Fibroblast of lung (primary cell): ENCODE data around the gene DKK3. TPM values are rescaled to one million over a fixed set of nuclear protein-coding genes. Genes with fewer than 3 reads are reported as not detected.

Experiments used
- DNase-seq, 2 donors: peaks; one replicate each; pipeline versions ENCODE4 v3.0.0 to v3.0.0-alpha.2; 2010; ENCODE audit warnings: low read depth in 2 of 2
- H2AFZ ChIP-seq: 2 replicates; pipeline ENCODE4 v1.5.1; 2012; ENCODE audit warnings: low read length, control low read depth, inconsistent platforms
- H3K27ac ChIP-seq: 2 replicates; pipeline ENCODE4 v1.5.1; 2011; ENCODE audit warnings: low read length, control low read depth; ENCODE audit not compliant: insufficient read depth
- H3K27me3 ChIP-seq: 2 replicates; pipeline ENCODE4 v1.5.1; 2011; ENCODE audit warnings: mild to moderate bottlenecking, low read length; ENCODE audit not compliant: control insufficient read depth, insufficient read depth
- H3K36me3 ChIP-seq: 2 replicates; pipeline ENCODE4 v1.5.1; 2011; ENCODE audit warnings: low read length; ENCODE audit not compliant: control insufficient read depth, insufficient read depth
- H3K4me1 ChIP-seq: 2 replicates; pipeline ENCODE4 v1.5.1; 2011; ENCODE audit warnings: low read length; ENCODE audit not compliant: control insufficient read depth, insufficient read depth; ENCODE audit errors: extremely low read depth
- H3K4me2 ChIP-seq: 2 replicates; pipeline ENCODE4 v1.5.1; 2011; ENCODE audit warnings: low read length, control low read depth; ENCODE audit not compliant: insufficient read depth; ENCODE audit errors: extremely low read depth
- H3K4me3 ChIP-seq, 4 experiments: fragments of 200-600 bp in 1 of 4; sonication (generic) in 1 of 4; replicated peaks in 1 of 4; 2 replicates each; pipeline ENCODE4 v1.5.1; 2011 to 2016; ENCODE audit warnings: low read length in 4 of 4, low read depth in 3 of 4, mild to moderate bottlenecking in 3 of 4, control low read depth in 2 of 4, inconsistent platforms in 1 of 4, mixed read lengths in 1 of 4; ENCODE audit not compliant: insufficient read depth in 1 of 4; ENCODE audit errors: control extremely low read depth in 1 of 4
- H3K79me2 ChIP-seq: 2 replicates; pipeline ENCODE4 v1.5.1; 2012; ENCODE audit warnings: mild to moderate bottlenecking, low read length, inconsistent platforms; ENCODE audit not compliant: control insufficient read depth, insufficient read depth
- H3K9ac ChIP-seq: 2 replicates; pipeline ENCODE4 v1.5.1; 2011; ENCODE audit warnings: mild to moderate bottlenecking, low read length, control low read depth; ENCODE audit not compliant: insufficient read depth
- H3K9me3 ChIP-seq: 2 replicates; pipeline ENCODE4 v1.5.1; 2012; ENCODE audit warnings: low read depth, low read length; ENCODE audit not compliant: control insufficient read depth, insufficient read depth
- H4K20me1 ChIP-seq: 2 replicates; pipeline ENCODE4 v1.5.1; 2011; ENCODE audit warnings: low read length; ENCODE audit not compliant: control insufficient read depth, insufficient read depth; ENCODE audit errors: extremely low read depth
- CTCF ChIP-seq, 2 donors: IDR thresholded peaks in 1 of 2; conservative IDR thresholded peaks in 1 of 2; 1 replicate in 1 of 2; 2 replicates in 1 of 2; pipeline ENCODE4 v1.5.1; 2011 to 2012; ENCODE audit warnings: low read length in 2 of 2, control low read depth in 1 of 2, inconsistent platforms in 1 of 2, low read depth in 1 of 2, mild to moderate bottlenecking in 1 of 2
- EZH2 ChIP-seq: IDR thresholded peaks from 2 replicates; pipeline ENCODE4 v1.5.1; 2012; ENCODE audit warnings: low read length, control low read depth, mild to moderate bottlenecking; ENCODE audit errors: missing control alignments
- polyA plus RNA-seq, 2 donors: library from polyadenylated mRNA; depleted of rRNA in 1 of 2; stranded (reverse) in 1 of 2; unstranded in 1 of 2; fragments of >200 nt; gene quantifications; 2 replicates each; pipeline ENCODE4 v1.2.1, GENCODE V29; 2011 to 2012; ENCODE audit warnings: missing spikeins in 1 of 2
- total RNA-seq: library from RNA; depleted of rRNA; stranded (reverse); fragments of >200 nt; gene quantifications from 2 replicates; pipeline ENCODE4 v1.2.1, GENCODE V29; 2014

The DKK3 gene
- total and polyA plus RNA-seq, 2 donors (not counting 1 experiment from before 2014, with no cell fraction given), result 1,064 to 1,566 TPM

DNA sequence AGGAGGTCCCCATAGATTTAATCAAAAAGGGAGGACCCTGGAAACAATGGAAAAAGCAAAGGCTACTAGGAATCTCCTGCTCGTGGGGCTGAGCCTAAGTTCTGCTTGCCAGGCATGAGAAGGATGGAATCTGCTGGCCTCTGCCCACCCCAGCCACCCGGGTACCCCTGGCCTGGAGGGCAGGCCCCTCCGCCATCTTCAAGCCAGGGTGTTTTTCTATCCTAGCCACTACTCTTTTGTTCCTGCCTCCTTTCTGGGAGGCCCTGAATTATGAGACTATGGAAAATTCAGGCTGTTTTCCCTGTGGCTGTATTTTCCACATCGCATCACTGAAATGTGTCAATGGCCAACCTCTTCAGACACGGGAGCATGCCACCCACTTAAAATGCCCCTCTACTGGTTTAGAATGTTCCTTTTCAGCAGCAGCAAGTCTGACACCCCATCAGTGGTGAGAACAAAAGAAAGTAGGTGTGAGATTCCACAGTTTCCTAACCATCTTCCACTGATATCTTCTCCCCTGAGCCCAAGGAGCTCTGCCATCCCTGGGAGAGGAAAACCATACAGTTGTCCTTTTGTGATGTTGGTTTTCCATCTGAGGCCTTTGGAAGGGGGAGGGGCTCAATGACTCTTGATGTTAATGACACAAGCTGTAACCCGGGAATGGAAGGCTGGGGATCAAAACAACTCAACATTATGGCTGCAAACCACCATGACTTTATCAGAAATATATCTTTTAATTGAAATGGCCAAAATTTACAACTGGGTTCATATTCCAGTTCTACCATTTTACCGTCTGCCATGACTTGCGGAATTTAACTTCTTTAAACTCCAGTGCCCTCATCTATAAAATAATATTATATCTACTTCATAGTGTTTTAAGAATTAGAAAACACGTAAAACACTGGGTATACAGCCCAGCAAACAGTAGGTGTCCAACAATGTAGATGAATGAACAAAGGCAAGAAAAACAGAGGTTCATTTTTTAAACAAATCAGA, 22.2 kb downstream of the DKK3 start:
- Histone ChIP-seq H3K9me3 (no peaks in the 10 kb centered on the region), H3K36me3 (peaks cover 2% of the 10 kb centered on the region), H4K20me1 (no peaks in the 10 kb centered on the region), H3K27me3 (no peaks in the 10 kb centered on the region), H3K4me1 (peaks cover 68% of the 10 kb centered on the region), H3K9ac (no peak overlapping the region), H2AFZ (no peak overlapping the region), H3K4me3 (no peak overlapping the region), H3K4me2 (no peak overlapping the region), H3K27ac (peak overlapping the region; percentile 69), H3K79me2 (peaks cover 17% of the 10 kb centered on the region)
- TF ChIP-seq CTCF (conservative IDR thresholded peaks at IDR 0.05 in 1 of 2, IDR thresholded peaks at IDR 0.05 in 1 of 2; ENCODE audit: low read depth in 1 of 2, low read length in 2 of 2) (no peak), EZH2 (no peak)
- no peak for DNase-seq

GRCh38 chr11:11985016-11985715, 23.3 kb downstream of the DKK3 start:
- Histone ChIP-seq H2AFZ (no peak overlapping the region), H4K20me1 (no peaks in the 10 kb centered on the region), H3K27ac (peak overlapping the region; percentile 69), H3K4me3 (no peak overlapping the region), H3K9ac (peak overlapping the region; percentile 1), H3K4me2 (peak overlapping the region; percentile 10), H3K4me1 (peaks cover 71% of the 10 kb centered on the region), H3K36me3 (peaks cover 2% of the 10 kb centered on the region), H3K27me3 (no peaks in the 10 kb centered on the region), H3K79me2 (peaks cover 15% of the 10 kb centered on the region), H3K9me3 (no peaks in the 10 kb centered on the region)
- peak; percentile 70 to 90 for DNase-seq
- TF ChIP-seq CTCF (conservative IDR thresholded peaks at IDR 0.05 in 1 of 2, IDR thresholded peaks at IDR 0.05 in 1 of 2; ENCODE audit: low read depth in 1 of 2, low read length in 2 of 2) (no peak), EZH2 (no peak)

DNA sequence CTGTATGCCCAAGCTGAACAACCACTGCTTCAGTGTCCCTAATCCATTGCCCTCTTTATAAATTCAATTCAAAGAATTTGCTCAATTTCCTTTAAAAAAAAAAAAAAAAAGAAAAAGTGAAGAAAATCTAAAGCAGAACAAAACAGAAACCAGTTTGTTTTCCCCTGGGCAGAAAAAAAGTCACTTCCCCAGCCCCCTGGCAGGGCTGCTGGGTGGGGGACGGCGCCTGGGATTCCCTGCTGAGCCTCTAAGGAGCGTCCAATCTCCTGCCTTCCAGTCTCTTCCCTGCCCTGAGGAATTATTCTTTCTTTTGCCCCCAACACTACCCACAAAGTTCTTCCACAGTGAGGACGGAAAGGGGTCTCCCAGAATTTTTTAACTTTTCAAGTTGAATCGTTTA, 23.9 kb downstream of the DKK3 start:
- Histone ChIP-seq H4K20me1 (no peaks in the 10 kb centered on the region), H3K27ac (peak overlapping the region; percentile 69), H3K9ac (peak overlapping the region; percentile 1), H3K4me2 (peak overlapping the region; percentile 10), H3K9me3 (no peaks in the 10 kb centered on the region), H2AFZ (no peak overlapping the region), H3K79me2 (peaks cover 15% of the 10 kb centered on the region), H3K4me3 (no peak overlapping the region), H3K36me3 (peaks cover 2% of the 10 kb centered on the region), H3K4me1 (peaks cover 74% of the 10 kb centered on the region), H3K27me3 (no peaks in the 10 kb centered on the region)
- no peak for DNase-seq
- TF ChIP-seq CTCF (conservative IDR thresholded peaks at IDR 0.05 in 1 of 2, IDR thresholded peaks at IDR 0.05 in 1 of 2; ENCODE audit: low read depth in 1 of 2, low read length in 2 of 2) (no peak), EZH2 (no peak)
